DOHH2 (cell line): ENCODE measurements around the gene ALAS1.
"Not testable (repeated sequence)": the region's sequence is repeated elsewhere in the genome, so short reads cannot be mapped to it uniquely, and the experiment has no call there.

Source experiments
- H3F3A ChIP-seq: fragments of 200-600 bp; sonication (generic), shearing (Covaris generic); 2 replicates; pipeline ENCODE4 v1.6.0; 2016; ENCODE audit warnings: antibody characterized with exemption, mild to moderate bottlenecking; ENCODE audit not compliant: control insufficient read depth, insufficient read depth
- H3K27ac ChIP-seq: fragments of 200-600 bp; sonication (generic); 2 replicates; pipeline ENCODE4 v1.5.1; 2014; ENCODE audit warnings: low read depth, mild to moderate bottlenecking, low read length, moderate library complexity
- H3K27me3 ChIP-seq: fragments of 200-600 bp; sonication (generic); 2 replicates; pipeline ENCODE4 v1.6.1; 2014; ENCODE audit warnings: mild to moderate bottlenecking, low read length, mixed read lengths; ENCODE audit not compliant: control insufficient read depth
- H3K36me3 ChIP-seq: fragments of 200-600 bp; sonication (generic); 2 replicates; pipeline ENCODE4 v1.6.1; 2014; ENCODE audit warnings: mild to moderate bottlenecking, low read length, moderate library complexity, mixed read lengths; ENCODE audit not compliant: control insufficient read depth
- H3K4me1 ChIP-seq: fragments of 200-600 bp; sonication (generic); 2 replicates; pipeline ENCODE4 v1.6.1; 2014; ENCODE audit warnings: mild to moderate bottlenecking, low read length, mixed read lengths; ENCODE audit not compliant: control insufficient read depth
- H3K4me2 ChIP-seq: fragments of 200-600 bp; sonication (generic); 2 replicates; pipeline ENCODE4 v1.6.0; 2014; ENCODE audit warnings: mild to moderate bottlenecking, low read length, moderate library complexity
- H3K4me3 ChIP-seq: fragments of 200-600 bp; sonication (generic); 2 replicates; pipeline ENCODE4 v1.5.1; 2014; ENCODE audit warnings: mild to moderate bottlenecking, low read length, mixed read lengths
- H3K79me2 ChIP-seq: fragments of 200-600 bp; sonication (generic); 2 replicates; pipeline ENCODE4 v1.6.1; 2014; ENCODE audit warnings: mild to moderate bottlenecking, low read length, mixed read lengths; ENCODE audit not compliant: control insufficient read depth
- H3K9me2 ChIP-seq: fragments of 200-600 bp; sonication (generic); replicated peaks from 2 replicates; pipeline ENCODE4 v1.6.1; 2014; ENCODE audit warnings: mild to moderate bottlenecking, low read length, mixed read lengths; ENCODE audit not compliant: control insufficient read depth
- H3K9me3 ChIP-seq: fragments of 200-600 bp; sonication (generic); 2 replicates; pipeline ENCODE4 v1.6.1; 2014; ENCODE audit warnings: antibody characterized with exemption, low read length, mixed read lengths; ENCODE audit not compliant: control insufficient read depth, insufficient read depth
- H4K20me1 ChIP-seq: fragments of 200-600 bp; sonication (generic); 2 replicates; pipeline ENCODE4 v1.6.0; 2014; ENCODE audit warnings: low read depth, mild to moderate bottlenecking, antibody characterized with exemption, low read length, moderate library complexity; ENCODE audit not compliant: control insufficient read depth, insufficient read depth
- CTCF ChIP-seq: fragments of 200-600 bp; sonication (generic); IDR thresholded peaks from one replicate; pipeline ENCODE4 v1.5.1; 2014; ENCODE audit warnings: antibody characterized with exemption, mild to moderate bottlenecking, low read depth, low read length; ENCODE audit not compliant: poor library complexity, severe bottlenecking
- EZH2phosphoT487 ChIP-seq: fragments of 200-600 bp; sonication (generic); IDR thresholded peaks from 2 replicates; pipeline ENCODE4 v1.6.1; 2017; ENCODE audit warnings: borderline replicate concordance, mild to moderate bottlenecking, antibody characterized with exemption, low read length, moderate library complexity, mixed read lengths

ALAS1 gene

GRCh38 chr3:52162250-52162872, 35.6 kb upstream of the ALAS1 start:
- Histone ChIP-seq H4K20me1 (no peaks in the 10 kb centered on the region), H3K4me2 (no peak overlapping the region), H3K4me1 (no peaks in the 10 kb centered on the region), H3K9me3 (no peaks in the 10 kb centered on the region), H3K9me2 (no peaks in the 10 kb centered on the region), H3F3A (no peaks in the 10 kb centered on the region), H3K27me3 (peaks cover 2% of the 10 kb centered on the region; the same call in 1 of the 2 replicates), H3K79me2 (no peaks in the 10 kb centered on the region), H3K4me3 (no peak overlapping the region), H3K27ac (no peak overlapping the region), H3K36me3 (no peaks in the 10 kb centered on the region)
- no peak for TF ChIP-seq EZH2phosphoT487
- TF ChIP-seq CTCF, result no peak

- Histone ChIP-seq H3K27me3 (peaks cover 2% of the 10 kb centered on the region; the same call in 1 of the 2 replicates), H3K36me3 (no peaks in the 10 kb centered on the region), H3K4me2 (no peak overlapping the region), H3K79me2 (no peaks in the 10 kb centered on the region), H3K9me3 (no peaks in the 10 kb centered on the region), H3F3A (no peaks in the 10 kb centered on the region), H3K27ac (no peak overlapping the region), H3K4me3 (no peak overlapping the region), H3K9me2 (no peaks in the 10 kb centered on the region), H4K20me1 (no peaks in the 10 kb centered on the region), H3K4me1 (no peaks in the 10 kb centered on the region)
- TF ChIP-seq CTCF (no peak), EZH2phosphoT487 (no peak)
Measured at GRCh38 chr3:52167240-52167639, 30.7 kb upstream of the ALAS1 start.

GRCh38 chr3:52170217-52170616, 27.7 kb upstream of the ALAS1 start:
- H3K27ac ChIP-seq, H3F3A ChIP-seq, H3K36me3 ChIP-seq, H3K79me2 ChIP-seq, H4K20me1 ChIP-seq, H3K4me1 ChIP-seq, H3K4me2 ChIP-seq, H3K9me3 ChIP-seq, H3K27me3 ChIP-seq, H3K4me3 ChIP-seq, H3K9me2 ChIP-seq: not testable (repeated sequence)

- TF ChIP-seq CTCF, result no peak
- no peak for TF ChIP-seq EZH2phosphoT487
Measured at GRCh38 chr3:52171514-52172261, 26.3 kb upstream of the ALAS1 start.

More at GRCh38 chr3:52171514-52172261, 26.3 kb upstream of the ALAS1 start:
- Histone ChIP-seq H3K9me2 (no peaks in the 10 kb centered on the region), H4K20me1 (no peaks in the 10 kb centered on the region), H3K9me3 (no peaks in the 10 kb centered on the region), H3K36me3 (no peaks in the 10 kb centered on the region), H3F3A (no peaks in the 10 kb centered on the region), H3K4me3 (no peak overlapping the region), H3K79me2 (no peaks in the 10 kb centered on the region), H3K27me3 (no peaks in the 10 kb centered on the region), H3K4me2 (no peak overlapping the region), H3K27ac (no peak overlapping the region), H3K4me1 (no peaks in the 10 kb centered on the region)
